ENCODE measurements around the gene CTCFL. TPM values are rescaled to one million over a fixed set of nuclear protein-coding genes. Genes with fewer than 3 reads are reported as not detected.

Gene CTCFL
- total RNA-seq = not detected

GRCh38 chr20:57524511-57525176, at the start of gene CTCFL:
CTCFL (minus strand) TSS chr20:57525140; CDS start chr20:57524205, 935 bp downstream.
- no peak for DNase-seq

- no peak for DNase-seq
These were observed 49.0 kb upstream of the CTCFL start for GRCh38 chr20:57573894-57574293.

- DNase-seq = no peak
These were observed 48.3 kb upstream of the CTCFL start for GRCh38 chr20:57573242-57573641.

- DNase-seq = no peak
These were observed 47.0 kb upstream of the CTCFL start for GRCh38 chr20:57571782-57572416.

GRCh38 chr20:57570920-57571319, 46.0 kb upstream of the CTCFL start:
- DNase-seq = no peak

- no peak for DNase-seq
These were observed 45.4 kb upstream of the CTCFL start for GRCh38 chr20:57570145-57570850.

GRCh38 chr20:57568960-57569359, 44.0 kb upstream of the CTCFL start:
- DNase-seq = no peak

- no peak for DNase-seq
These were observed 43.4 kb upstream of the CTCFL start for GRCh38 chr20:57568088-57568896.

GRCh38 chr20:57567471-57568079, 42.6 kb upstream of the CTCFL start:
- DNase-seq = no peak

- no peak for DNase-seq
These were observed 42.0 kb upstream of the CTCFL start for GRCh38 chr20:57566803-57567459.

- no peak for DNase-seq
These were observed 41.5 kb upstream of the CTCFL start for GRCh38 chr20:57566399-57566798.

- no peak for DNase-seq
These were observed 40.2 kb upstream of the CTCFL start for GRCh38 chr20:57564951-57565642.

GRCh38 chr20:57564180-57564802, 39.4 kb upstream of the CTCFL start:
- no peak for DNase-seq

GRCh38 chr20:57563522-57563921, 38.6 kb upstream of the CTCFL start:
- no peak for DNase-seq

- no peak for DNase-seq
These were observed 37.9 kb upstream of the CTCFL start for GRCh38 chr20:57562541-57563465.

- no peak for DNase-seq
These were observed 36.7 kb upstream of the CTCFL start for GRCh38 chr20:57561356-57562279.

- DNase-seq = no peak
These were observed 35.8 kb upstream of the CTCFL start, which contains the start of gene PCK1 for GRCh38 chr20:57560554-57561355. PCK1 (plus strand) TSS chr20:57561110; CDS start chr20:57561412, 302 bp downstream.
